Amniotic epithelial cell (primary cell): Measurements from ENCODE around the gene PRAMEF12.
"Not testable (repeated sequence)": the region's sequence is repeated elsewhere in the genome, so short reads cannot be mapped to it uniquely, and the experiment has no call there.

Source experiments
- DNase-seq: peaks from one replicate; pipeline ENCODE4 v3.0.0-alpha.2; 2010; ENCODE audit warnings: low read depth

The PRAMEF12 gene

DNA sequence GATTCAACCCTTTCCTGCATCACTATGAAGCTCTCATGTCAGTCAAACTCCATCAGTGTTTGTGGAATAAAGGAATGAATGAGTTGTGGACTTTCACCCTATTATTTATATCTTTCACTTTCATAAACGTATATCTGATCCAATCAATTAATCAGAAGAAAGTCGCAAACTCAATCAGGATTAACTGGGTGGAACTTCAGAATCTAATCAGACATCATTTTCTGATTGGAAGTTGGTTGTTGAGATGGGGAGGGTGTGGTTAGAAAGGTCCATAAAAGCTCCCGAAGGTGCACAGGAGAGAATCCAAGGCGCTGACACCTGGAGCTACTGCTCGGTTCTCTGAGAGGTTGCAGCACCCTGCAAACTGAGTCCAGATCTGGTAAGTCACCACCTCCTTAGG, at the start of gene PRAMEF12:
PRAMEF12 (plus strand) TSS at position 301 of the 400 bp plus-strand sequence. CDS start 1,130 bp downstream, outside the sequence.
- DNase-seq, result no peak

DNA sequence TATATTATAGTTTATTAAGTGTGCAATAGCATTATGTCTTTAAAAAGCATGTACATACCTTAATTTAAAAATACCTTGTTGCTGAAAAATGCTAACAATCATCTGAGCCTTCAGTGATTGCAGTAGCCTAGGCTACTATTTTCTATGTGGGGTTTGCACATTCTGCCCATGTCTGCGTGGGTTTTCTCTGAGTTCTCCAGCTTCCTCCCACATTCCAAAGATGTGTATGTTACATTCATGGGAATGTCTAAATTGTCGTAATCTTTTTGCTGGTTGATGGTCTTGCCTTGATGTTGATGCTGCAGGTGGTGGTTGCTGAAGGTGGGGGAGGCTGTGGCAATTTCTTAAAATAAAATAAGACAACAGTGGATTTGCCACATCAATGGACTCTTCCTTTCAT, 45.1 kb upstream of the PRAMEF12 start:
- no peak for DNase-seq

GRCh38 chr1:12730156-12730555, 43.4 kb upstream of the PRAMEF12 start:
- DNase-seq, result no peak

- not testable (repeated sequence) for DNase-seq
Measured at GRCh38 chr1:12731084-12731483, 42.5 kb upstream of the PRAMEF12 start.

GRCh38 chr1:12734651-12735050, 38.9 kb upstream of the PRAMEF12 start:
- DNase-seq, result no peak

DNA sequence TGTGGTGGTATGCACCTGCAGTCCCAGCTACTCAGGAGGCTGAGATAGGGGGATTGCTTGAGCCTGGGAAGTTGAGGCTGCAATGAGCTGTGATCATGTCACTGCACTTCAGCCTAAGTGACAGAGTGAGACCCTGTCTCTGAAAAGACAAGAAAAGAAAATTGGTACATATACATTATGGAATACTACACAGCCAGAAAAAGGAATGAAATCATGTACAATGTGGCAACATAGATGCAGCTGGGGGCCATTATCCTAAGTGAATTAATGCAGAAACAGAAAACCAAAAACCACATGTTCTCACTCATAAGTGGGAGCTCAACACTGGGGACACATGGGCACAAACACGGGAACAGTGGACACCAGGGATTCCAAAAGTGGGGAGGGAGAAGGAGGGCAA, 34.6 kb upstream of the PRAMEF12 start:
- DNase-seq, result no peak

DNA sequence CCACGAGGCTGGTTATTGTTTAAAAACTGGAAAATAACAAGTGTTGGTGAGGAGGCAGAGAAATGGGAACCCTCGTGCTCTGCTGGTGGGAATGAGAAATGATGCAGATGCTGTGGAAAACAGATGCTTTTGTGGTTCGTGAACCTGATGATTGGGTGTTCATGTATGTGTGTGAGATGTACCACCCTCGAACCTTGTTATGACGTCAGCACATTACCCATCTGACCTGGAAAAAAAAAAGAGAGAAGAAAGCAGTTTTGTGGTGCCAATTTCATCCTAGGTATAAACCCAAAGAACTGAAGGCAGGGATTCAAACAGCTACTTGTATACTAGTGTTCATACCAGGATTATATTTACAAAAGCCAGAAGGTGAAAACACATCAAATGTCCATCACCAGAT, 33.9 kb upstream of the PRAMEF12 start:
- DNase-seq, result no peak

DNA sequence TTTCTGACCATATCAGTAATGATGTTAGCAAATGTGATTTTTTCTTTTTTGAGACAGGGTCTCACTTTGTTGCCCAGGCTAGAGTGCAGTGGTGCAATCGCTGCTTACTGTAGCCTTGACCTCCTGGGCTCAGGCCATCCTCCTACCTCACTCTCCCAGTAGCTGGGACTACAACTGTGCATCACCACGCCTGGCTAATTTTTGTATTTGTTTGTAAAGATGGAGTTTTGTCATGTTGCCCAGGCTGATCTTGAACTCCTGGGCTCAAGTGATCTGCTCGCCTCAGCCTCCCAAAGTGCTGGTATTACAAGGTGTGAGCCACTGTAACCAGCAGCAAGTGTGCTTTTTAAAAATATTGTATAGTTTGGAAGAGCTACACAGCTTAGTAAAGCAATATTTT, 31.6 kb upstream of the PRAMEF12 start:
- no peak for DNase-seq

GRCh38 chr1:12745126-12745991, 28.2 kb upstream of the PRAMEF12 start:
- no peak for DNase-seq

- no peak for DNase-seq
Measured at GRCh38 chr1:12745992-12746323, 27.6 kb upstream of the PRAMEF12 start, which contains the start of gene CFAP107. Gene CFAP107 (plus strand): TSS chr1:12746200. CDS start chr1:12746431, 231 bp downstream.

GRCh38 chr1:12748778-12749355, 24.7 kb upstream of the PRAMEF12 start:
- no peak for DNase-seq

DNA sequence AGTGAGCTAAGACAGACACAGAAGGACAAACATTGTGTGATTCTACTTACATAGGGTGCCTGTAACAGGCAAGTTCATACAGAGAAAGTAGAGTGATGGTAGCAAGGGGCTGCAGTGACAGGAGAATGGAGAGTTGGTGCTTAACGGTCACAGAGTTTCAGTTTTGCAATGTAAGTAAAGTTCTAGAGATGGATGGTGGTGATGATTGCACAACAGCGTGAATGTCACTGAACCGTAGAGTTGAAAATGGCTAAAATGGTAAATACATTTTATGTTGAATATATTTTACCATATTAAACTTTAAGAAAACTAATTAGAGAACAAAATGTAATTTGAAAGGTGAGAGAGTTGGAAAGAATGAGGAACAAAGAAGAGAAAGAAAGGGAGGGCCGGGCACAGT, 18.8 kb upstream of the PRAMEF12 start:
- DNase-seq, result no peak

GRCh38 chr1:12756273-12756672, 17.3 kb upstream of the PRAMEF12 start:
- no peak for DNase-seq

GRCh38 chr1:12756768-12757413, 16.6 kb upstream of the PRAMEF12 start:
- no peak for DNase-seq

- no peak for DNase-seq
Measured at GRCh38 chr1:12757836-12758235, 15.7 kb upstream of the PRAMEF12 start.

DNA sequence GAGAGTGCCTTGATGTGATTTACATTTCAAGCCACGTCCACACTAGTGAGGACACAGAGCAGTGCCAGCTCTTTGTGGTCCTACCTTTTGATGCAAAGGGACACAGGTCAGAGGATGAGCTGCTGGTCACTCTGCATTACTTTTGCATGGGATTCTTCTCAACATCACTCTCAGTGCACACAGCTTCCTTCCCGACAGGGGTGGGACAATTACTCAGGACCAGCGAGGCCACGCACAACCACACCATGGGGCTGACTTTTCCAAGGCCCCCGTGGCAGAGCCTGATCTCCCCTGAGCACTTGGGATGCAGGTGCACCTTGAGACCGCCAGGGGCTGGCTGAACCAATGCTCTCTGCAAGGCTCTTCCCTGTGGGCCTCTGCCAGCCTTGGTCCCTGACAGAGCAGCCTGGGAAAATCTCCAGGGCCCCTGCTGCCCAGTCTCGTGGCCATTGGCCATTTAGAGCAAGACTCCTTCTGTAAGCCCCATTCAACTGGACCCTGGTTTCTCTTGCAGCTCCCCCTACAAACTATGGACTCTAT, 13.2 kb upstream of the PRAMEF12 start:
- no peak for DNase-seq

- no peak for DNase-seq
Measured at GRCh38 chr1:12761781-12762180, 11.8 kb upstream of the PRAMEF12 start.

- no peak for DNase-seq
Measured at GRCh38 chr1:12762766-12763165, 10.8 kb upstream of the PRAMEF12 start.

DNA sequence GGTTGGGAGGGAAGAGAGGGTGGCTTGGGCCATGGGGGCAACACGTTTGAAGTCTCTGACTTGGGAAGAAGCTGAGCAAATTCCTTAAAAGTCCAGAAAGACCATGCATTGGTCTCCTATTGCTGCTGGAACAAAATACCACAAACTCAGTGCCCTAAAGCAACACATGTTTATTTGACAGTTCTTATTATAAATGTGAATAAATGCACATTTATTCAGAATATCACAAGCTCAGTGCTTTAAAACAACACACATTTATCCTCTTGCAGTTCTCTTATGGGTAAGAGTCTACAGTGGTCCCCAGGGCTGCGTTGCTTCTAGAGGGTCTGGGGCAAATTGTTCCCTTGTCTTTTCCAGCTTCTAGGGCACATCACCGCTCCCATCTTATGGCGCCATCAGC, 10.1 kb upstream of the PRAMEF12 start:
- DNase-seq, result no peak

DNA sequence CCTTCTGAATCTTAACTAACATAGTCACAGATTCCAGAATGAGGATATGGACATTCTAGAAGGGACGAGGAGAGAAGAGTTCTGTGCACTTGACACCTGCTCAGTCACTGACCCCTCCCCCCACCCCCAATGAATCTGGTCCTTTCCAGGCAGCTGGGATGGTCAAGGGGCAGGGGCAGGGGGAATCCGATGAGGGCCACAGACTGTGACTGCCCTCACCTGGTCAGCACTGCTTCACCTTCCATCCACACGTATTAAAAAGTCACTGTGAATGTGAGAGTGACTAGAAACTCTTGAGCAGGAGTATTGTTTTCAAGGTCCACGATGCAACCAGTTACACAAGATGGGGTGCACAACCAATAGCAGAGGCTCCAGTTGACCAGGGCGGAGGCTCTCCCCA, 9.5 kb upstream of the PRAMEF12 start:
- DNase-seq, result no peak

DNA sequence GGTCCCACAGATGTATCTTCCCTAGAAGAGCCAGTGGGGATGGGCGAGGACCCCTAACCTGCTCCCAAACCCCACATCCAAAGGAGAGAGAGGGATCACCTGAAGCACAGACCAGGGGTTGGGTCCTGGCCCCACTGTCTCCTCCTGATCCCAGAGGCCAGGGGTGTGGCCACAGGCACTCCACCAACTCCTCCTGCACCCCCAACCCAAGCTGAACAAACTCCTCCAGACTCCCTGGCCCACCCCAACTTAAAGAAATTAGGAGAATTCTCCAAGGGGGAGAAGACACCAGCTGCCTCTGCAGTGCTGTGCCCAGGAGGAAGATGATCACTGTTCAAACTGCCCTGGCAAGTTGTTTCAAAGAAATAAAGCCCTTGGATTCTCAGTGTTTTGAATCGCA, 4.5 kb upstream of the PRAMEF12 start:
- no peak for DNase-seq

- DNase-seq, result no peak
Measured at GRCh38 chr1:12769976-12770505, 3.5 kb upstream of the PRAMEF12 start.

- no peak for DNase-seq
Measured at GRCh38 chr1:12770620-12771019, 2.9 kb upstream of the PRAMEF12 start.
